Neural progenitor cell (in vitro differentiated cells): Measurements from ENCODE around the gene NCR2. TPM values are rescaled to one million over a fixed set of nuclear protein-coding genes. Genes with fewer than 3 reads are reported as not detected.
A peak's percentile ranks its signal among the peaks of the same experiment; 100 is the strongest.

Experiments used
- DNase-seq: peaks from one replicate; pipeline ENCODE4 v3.0.0-alpha.2; 2016; ENCODE audit warnings: low spot score
- H2AFZ ChIP-seq: fragments of 200-600 bp; sonication (generic); replicated peaks from 2 replicates; pipeline ENCODE4 v1.6.1; 2016; ENCODE audit warnings: antibody characterized with exemption
- H3F3A ChIP-seq: fragments of 200-600 bp; sonication (generic); 2 replicates; pipeline ENCODE4 v1.6.1; 2016; ENCODE audit warnings: antibody characterized with exemption, low read depth
- H3K27ac ChIP-seq: fragments of 200-600 bp; sonication (generic); 2 replicates; pipeline ENCODE4 v1.5.1; 2016; ENCODE audit warnings: mild to moderate bottlenecking
- H3K27me3 ChIP-seq: fragments of 200-600 bp; sonication (generic); 2 replicates; pipeline ENCODE4 v1.6.1; 2016; ENCODE audit warnings: mild to moderate bottlenecking, moderate library complexity
- H3K36me3 ChIP-seq: fragments of 200-600 bp; sonication (generic); 2 replicates; pipeline ENCODE4 v1.5.1; 2016
- H3K4me1 ChIP-seq: fragments of 200-600 bp; sonication (generic); 2 replicates; pipeline ENCODE4 v1.6.1; 2016; ENCODE audit warnings: mixed run types
- H3K4me2 ChIP-seq: fragments of 200-600 bp; sonication (generic); 2 replicates; pipeline ENCODE4 v1.6.1; 2016
- H3K4me3 ChIP-seq: fragments of 200-600 bp; sonication (generic); 2 replicates; pipeline ENCODE4 v1.5.1; 2016
- H3K79me2 ChIP-seq: fragments of 200-600 bp; sonication (generic); 2 replicates; pipeline ENCODE4 v1.6.1; 2016; ENCODE audit warnings: low read depth
- H3K9ac ChIP-seq: fragments of 200-600 bp; sonication (generic); 2 replicates; pipeline ENCODE4 v1.6.1; 2016
- H3K9me3 ChIP-seq: fragments of 200-600 bp; sonication (generic); 2 replicates; pipeline ENCODE4 v1.5.1; 2016; ENCODE audit warnings: low read depth
- H4K20me1 ChIP-seq: fragments of 200-600 bp; sonication (generic); 2 replicates; pipeline ENCODE4 v1.6.1; 2016; ENCODE audit warnings: low read depth
- H3K27ac Mint-ChIP-seq: 3 replicates; pipeline ENCODE4 v1.8.0; 2021; ENCODE audit warnings: mixed read lengths
- H3K27me3 Mint-ChIP-seq: 2 replicates; pipeline ENCODE4 v1.8.0; 2022; ENCODE audit warnings: low read depth, mild to moderate bottlenecking, inconsistent platforms, moderate library complexity, mixed read lengths; ENCODE audit not compliant: insufficient read depth
- H3K36me3 Mint-ChIP-seq: 3 replicates; pipeline ENCODE4 v1.8.0; 2021; ENCODE audit warnings: mixed read lengths
- H3K4me1 Mint-ChIP-seq: 3 replicates; pipeline ENCODE4 v1.8.0; 2021; ENCODE audit warnings: mixed read lengths
- H3K4me3 Mint-ChIP-seq: 3 replicates; pipeline ENCODE4 v1.8.0; 2021; ENCODE audit warnings: mild to moderate bottlenecking, moderate library complexity, mixed read lengths
- H3K9me3 Mint-ChIP-seq: 3 replicates; pipeline ENCODE4 v1.8.0; 2020; ENCODE audit warnings: mixed read lengths
- EZH2 ChIP-seq: fragments of 200-600 bp; sonication (generic); IDR thresholded peaks from 2 replicates; pipeline ENCODE4 v1.6.1; 2017; ENCODE audit warnings: antibody characterized with exemption, mild to moderate bottlenecking, moderate library complexity
- EZH2phosphoT487 ChIP-seq: fragments of 200-600 bp; sonication (generic); IDR thresholded peaks from 2 replicates; pipeline ENCODE4 v1.6.1; 2017; ENCODE audit warnings: antibody characterized with exemption
- total RNA-seq: library from RNA; depleted of rRNA; stranded (reverse); fragments of >200 nt; gene quantifications from 2 replicates; pipeline ENCODE4 v1.2.3, GENCODE V29; 2015; ENCODE audit warnings: low replicate concordance
- TF ChIP-seq, protein P1 (sequence below): fragments of 200-600 bp; sonication (generic); IDR thresholded peaks from 2 replicates; pipeline ENCODE4 v1.5.1; 2017; ENCODE audit warnings: antibody characterized with exemption, mild to moderate bottlenecking

Gene NCR2
- total RNA-seq, 1 donor from 2014 or later, result not detected

DNA sequence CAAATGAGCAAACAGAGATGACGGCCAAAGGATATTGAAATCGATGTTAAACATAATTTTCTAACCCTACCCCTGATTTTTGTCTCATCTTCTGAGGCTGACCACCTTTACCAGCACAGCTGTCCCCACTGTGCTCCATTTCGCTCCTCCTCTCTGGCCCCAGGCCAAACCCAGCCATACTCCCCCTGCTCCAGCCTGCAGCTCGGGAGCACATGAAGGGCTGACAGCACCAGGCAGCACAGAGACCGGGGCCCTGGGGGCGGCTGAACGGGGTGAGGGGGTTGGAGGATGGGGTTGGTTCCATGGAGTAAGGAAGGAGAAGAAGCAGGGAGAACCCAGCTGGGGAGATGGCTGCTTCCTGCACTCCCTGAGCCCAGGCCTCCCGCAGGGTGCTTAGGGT, 3.2 kb upstream of the NCR2 start:
- H3K36me3 Mint-ChIP-seq, result no peaks in the 10 kb centered on the region
- Histone ChIP-seq H2AFZ (no peak overlapping the region), H3K79me2 (no peaks in the 10 kb centered on the region), H3K27me3 (peaks cover under 1% of the 10 kb centered on the region), H3K36me3 (no peaks in the 10 kb centered on the region), H3K9ac (no peak overlapping the region), H3K4me2 (no peak overlapping the region), H3K4me3 (no peak overlapping the region), H3K4me1 (no peaks in the 10 kb centered on the region), H3K9me3 (no peaks in the 10 kb centered on the region), H3K27ac (no peak overlapping the region), H4K20me1 (no peaks in the 10 kb centered on the region), H3F3A (no peaks in the 10 kb centered on the region)
- no peak overlapping the region for H3K4me3 Mint-ChIP-seq
- no peak overlapping the region for H3K27ac Mint-ChIP-seq
- peaks cover 17% of the 10 kb centered on the region for H3K27me3 Mint-ChIP-seq
- no peaks in the 10 kb centered on the region for H3K9me3 Mint-ChIP-seq
- H3K4me1 Mint-ChIP-seq, result peaks cover 9% of the 10 kb centered on the region
- TF ChIP-seq EZH2phosphoT487 (no peak), EZH2 (no peak)
- TF ChIP-seq, protein P1, sequence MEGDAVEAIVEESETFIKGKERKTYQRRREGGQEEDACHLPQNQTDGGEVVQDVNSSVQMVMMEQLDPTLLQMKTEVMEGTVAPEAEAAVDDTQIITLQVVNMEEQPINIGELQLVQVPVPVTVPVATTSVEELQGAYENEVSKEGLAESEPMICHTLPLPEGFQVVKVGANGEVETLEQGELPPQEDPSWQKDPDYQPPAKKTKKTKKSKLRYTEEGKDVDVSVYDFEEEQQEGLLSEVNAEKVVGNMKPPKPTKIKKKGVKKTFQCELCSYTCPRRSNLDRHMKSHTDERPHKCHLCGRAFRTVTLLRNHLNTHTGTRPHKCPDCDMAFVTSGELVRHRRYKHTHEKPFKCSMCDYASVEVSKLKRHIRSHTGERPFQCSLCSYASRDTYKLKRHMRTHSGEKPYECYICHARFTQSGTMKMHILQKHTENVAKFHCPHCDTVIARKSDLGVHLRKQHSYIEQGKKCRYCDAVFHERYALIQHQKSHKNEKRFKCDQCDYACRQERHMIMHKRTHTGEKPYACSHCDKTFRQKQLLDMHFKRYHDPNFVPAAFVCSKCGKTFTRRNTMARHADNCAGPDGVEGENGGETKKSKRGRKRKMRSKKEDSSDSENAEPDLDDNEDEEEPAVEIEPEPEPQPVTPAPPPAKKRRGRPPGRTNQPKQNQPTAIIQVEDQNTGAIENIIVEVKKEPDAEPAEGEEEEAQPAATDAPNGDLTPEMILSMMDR, result no peak
- no peak for DNase-seq

DNA sequence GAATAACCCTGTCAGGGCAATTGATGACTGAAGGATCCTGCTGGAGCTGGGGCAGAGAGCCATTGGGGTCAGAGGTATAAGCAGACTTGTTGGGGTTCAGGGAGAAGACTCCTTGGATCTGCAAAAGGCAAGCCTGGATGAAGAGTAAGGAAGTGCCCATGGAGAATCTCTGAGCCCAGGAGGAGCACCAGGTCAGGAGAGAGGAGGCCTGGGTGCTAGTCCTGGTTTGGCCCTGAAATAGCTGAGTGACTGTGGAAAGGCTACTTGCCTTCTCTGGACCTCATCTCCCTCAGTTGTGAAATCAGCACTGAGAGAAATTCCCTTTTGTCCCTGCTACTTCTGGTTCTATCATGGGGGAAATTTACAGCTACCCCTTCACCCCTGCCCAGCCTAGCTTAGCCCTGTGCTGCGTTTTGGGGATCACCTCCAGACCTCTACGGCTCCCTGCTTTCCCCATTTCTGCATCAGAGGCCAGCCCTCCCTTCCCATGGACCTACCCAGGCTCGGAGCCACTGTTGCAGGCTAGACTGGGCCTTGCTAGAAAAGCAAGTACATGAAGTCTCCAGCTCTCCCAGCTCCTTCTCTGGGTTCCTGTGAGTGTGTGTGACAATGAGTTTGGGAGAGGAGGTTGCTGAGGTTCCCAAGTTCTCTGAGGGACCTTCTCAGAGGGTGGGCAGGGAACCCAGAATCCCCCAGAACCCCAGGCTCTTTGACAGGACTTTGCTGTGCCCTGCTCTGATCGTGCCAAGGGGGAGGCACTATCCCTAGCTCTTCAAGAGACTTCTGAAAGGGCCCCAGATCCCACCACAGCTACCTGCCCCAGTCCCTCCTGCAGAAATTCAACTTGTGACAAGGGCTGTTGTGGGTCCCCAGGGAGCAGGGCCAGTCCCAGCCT, 2.3 kb upstream of the NCR2 start:
- no peaks in the 10 kb centered on the region for H3K79me2 ChIP-seq
- no peaks in the 10 kb centered on the region for H3K9me3 ChIP-seq
- H3K4me3 ChIP-seq, result no peak overlapping the region
- DNase-seq, result no peak
- no peak overlapping the region for H3K9ac ChIP-seq
- no peak overlapping the region for H2AFZ ChIP-seq
- no peaks in the 10 kb centered on the region for H3K36me3 Mint-ChIP-seq
- H4K20me1 ChIP-seq, result no peaks in the 10 kb centered on the region
- peaks cover 17% of the 10 kb centered on the region for H3K27me3 Mint-ChIP-seq
- no peak overlapping the region for H3K27ac Mint-ChIP-seq
- H3K9me3 Mint-ChIP-seq, result no peaks in the 10 kb centered on the region
- no peak for TF ChIP-seq EZH2phosphoT487
- TF ChIP-seq EZH2, result no peak
- TF ChIP-seq, protein P1, result no peak
- H3K4me1 Mint-ChIP-seq, result peaks cover 9% of the 10 kb centered on the region
- peaks cover 9% of the 10 kb centered on the region for H3K27me3 ChIP-seq
- H3K36me3 ChIP-seq, result no peaks in the 10 kb centered on the region
- no peak overlapping the region for H3K27ac ChIP-seq
- no peak overlapping the region for H3K4me3 Mint-ChIP-seq
- H3F3A ChIP-seq, result no peaks in the 10 kb centered on the region
- no peaks in the 10 kb centered on the region for H3K4me1 ChIP-seq
- H3K4me2 ChIP-seq, result no peak overlapping the region

- Mint-ChIP-seq H3K27ac (peak overlapping the region; percentile 14), H3K4me3 (no peak overlapping the region), H3K4me1 (peaks cover 9% of the 10 kb centered on the region), H3K36me3 (no peaks in the 10 kb centered on the region), H3K27me3 (peaks cover 20% of the 10 kb centered on the region), H3K9me3 (no peaks in the 10 kb centered on the region)
- Histone ChIP-seq H3K9me3 (no peaks in the 10 kb centered on the region), H3K36me3 (no peaks in the 10 kb centered on the region), H4K20me1 (no peaks in the 10 kb centered on the region), H3K4me1 (no peaks in the 10 kb centered on the region), H3F3A (no peaks in the 10 kb centered on the region), H3K27ac (no peak overlapping the region), H2AFZ (no peak overlapping the region), H3K79me2 (no peaks in the 10 kb centered on the region), H3K4me3 (no peak overlapping the region), H3K9ac (no peak overlapping the region), H3K27me3 (peaks cover 9% of the 10 kb centered on the region), H3K4me2 (no peak overlapping the region)
- no peak for DNase-seq
- TF ChIP-seq, protein P1, result peak; percentile 35
- TF ChIP-seq EZH2phosphoT487 (no peak), EZH2 (no peak)
These were observed 847 bp upstream of the NCR2 start for GRCh38 chr6:41334482-41335040.
